HepG2 (cell line): ENCODE results near the gene EVI5.

Experiments used
- DPF2 ChIP-seq: sonication (generic); formaldehyde crosslinking; IDR thresholded peaks from 2 replicates; pipeline ENCODE4 v1.4.0; 2020; ENCODE audit warnings: mild to moderate bottlenecking, low read depth, missing genetic modification reagents, borderline replicate concordance
- GABPA ChIP-seq, 2 experiments: IDR thresholded peaks; 2 replicates each; pipeline ENCODE4 v1.6.1; 2011 to 2016; ENCODE audit warnings: low read depth in 2 of 2, low read length in 1 of 2, missing biosample characterization in 1 of 2, missing genetic modification characterization in 1 of 2
- IRF1 ChIP-seq: sonication (generic); formaldehyde crosslinking; IDR thresholded peaks from 2 replicates; pipeline ENCODE4 v1.4.0; 2020; ENCODE audit warnings: low read depth, mild to moderate bottlenecking, missing genetic modification reagents
- SMC3 ChIP-seq: IDR thresholded peaks from 2 replicates; pipeline ENCODE4 v1.6.1; 2011; ENCODE audit warnings: low read length, improper control_type of control experiment

DNA sequence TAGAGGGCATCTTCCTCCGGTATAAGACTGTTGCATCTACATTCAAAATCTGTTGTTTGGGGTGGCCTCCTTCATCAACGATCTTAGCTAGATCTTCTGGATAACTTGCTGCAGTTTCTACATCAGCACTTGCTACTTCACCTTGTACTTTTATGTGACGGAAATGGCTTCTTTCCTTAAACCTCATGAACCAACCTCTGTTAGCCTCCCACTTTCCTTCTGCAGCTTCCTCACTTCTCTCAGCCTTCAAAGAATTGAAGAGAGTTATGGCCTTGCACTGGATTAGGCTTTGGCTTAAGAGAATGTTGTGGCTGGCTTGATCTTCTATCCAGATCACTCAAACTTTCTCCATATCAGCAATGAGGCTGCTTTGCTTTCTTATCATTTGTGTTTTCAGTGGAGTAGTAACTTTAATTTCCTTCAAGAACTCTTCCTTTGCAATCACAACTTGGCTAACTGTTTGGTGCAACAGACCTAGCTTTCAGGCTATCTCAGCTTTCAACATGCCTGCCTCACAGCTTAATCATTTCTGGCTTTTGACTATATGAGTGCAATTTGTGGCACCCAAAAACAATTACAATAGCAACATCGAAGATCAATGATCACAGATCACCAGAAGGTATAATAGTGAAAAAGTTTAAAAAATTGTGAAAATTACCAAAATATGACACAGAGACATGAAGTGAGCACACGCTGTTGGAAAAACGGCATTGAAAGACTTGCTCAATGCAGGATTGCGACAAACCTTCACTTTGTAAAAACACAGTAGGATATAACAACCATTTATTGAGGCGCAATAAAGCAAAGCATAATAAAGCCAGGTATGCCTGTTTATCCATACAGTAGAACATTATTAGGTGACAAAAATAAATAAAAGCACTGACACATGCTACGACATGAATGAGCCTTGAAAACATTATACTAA is 241.5 kb downstream of the EVI5 start:
- TF ChIP-seq IRF1 (CRISPR knock-in tag): no peak
- no peak for TF ChIP-seq SMC3
- no peak for TF ChIP-seq DPF2 (CRISPR knock-in tag)
- no peak for TF ChIP-seq GABPA (IDR thresholded peaks at IDR 0.05; ENCODE audit: low read depth, low read length)
- no peak for TF ChIP-seq GABPA (CRISPR knock-in tag; IDR thresholded peaks at IDR 0.05; ENCODE audit: low read depth)
